Neural cell (in vitro differentiated cells): ENCODE measurements around the gene PHLPP1. TPM values are rescaled to one million over a fixed set of nuclear protein-coding genes. Genes with fewer than 3 reads are reported as not detected.

Source experiments
- H2AFZ ChIP-seq: fragments of 200-600, 300-800 bp; sonication (generic), shearing (Covaris generic); 2 replicates; pipeline ENCODE4 v1.6.0; 2014; ENCODE audit warnings: low read depth, mild to moderate bottlenecking, antibody characterized with exemption, low read length, moderate library complexity
- H3F3A ChIP-seq: fragments of 200-600 bp; shearing (Covaris generic); 2 replicates; pipeline ENCODE4 v1.6.1; 2016; ENCODE audit warnings: mild to moderate bottlenecking, moderate library complexity, mixed read lengths, antibody characterized with exemption, low read length; ENCODE audit not compliant: insufficient read depth, poor library complexity, severe bottlenecking
- H3K27ac ChIP-seq: fragments of 200-600, 300-800 bp; sonication (generic), shearing (Covaris generic); 2 replicates; pipeline ENCODE4 v1.5.1; 2014; ENCODE audit warnings: mild to moderate bottlenecking, low read length, moderate library complexity
- H3K27me3 ChIP-seq: fragments of 300-800, 200-600 bp; sonication (generic), shearing (Covaris generic); 2 replicates; pipeline ENCODE4 v1.6.0; 2014; ENCODE audit warnings: mild to moderate bottlenecking, low read depth, low read length, moderate library complexity; ENCODE audit not compliant: insufficient read depth
- H3K36me3 ChIP-seq: fragments of 300-800, 200-600 bp; sonication (generic), shearing (Covaris generic); 2 replicates; pipeline ENCODE4 v1.5.1; 2014; ENCODE audit warnings: mild to moderate bottlenecking, antibody characterized with exemption, low read length, moderate library complexity; ENCODE audit not compliant: insufficient read depth
- H3K4me2 ChIP-seq: fragments of 300-800, 200-600 bp; sonication (generic), shearing (Covaris generic); 2 replicates; pipeline ENCODE4 v1.6.0; 2014; ENCODE audit warnings: mild to moderate bottlenecking, low read length
- H3K4me3 ChIP-seq: fragments of 300-800, 200-600 bp; sonication (generic), shearing (Covaris generic); 2 replicates; pipeline ENCODE4 v1.5.1; 2014; ENCODE audit warnings: mild to moderate bottlenecking, low read length, moderate library complexity
- H3K79me2 ChIP-seq: fragments of 200-600 bp; shearing (Covaris generic); replicated peaks from 2 replicates; pipeline ENCODE4 v1.6.0; 2014; ENCODE audit warnings: mild to moderate bottlenecking, low read length, moderate library complexity; ENCODE audit not compliant: insufficient read depth
- H3K9ac ChIP-seq: fragments of 300-800, 200-600 bp; sonication (generic), shearing (Covaris generic); 2 replicates; pipeline ENCODE4 v1.6.1; 2016; ENCODE audit warnings: mild to moderate bottlenecking, low read length, mixed read lengths
- H3K9me2 ChIP-seq: fragments of 200-600 bp; shearing (Covaris generic); 2 replicates; pipeline ENCODE4 v1.6.1; 2016; ENCODE audit warnings: mild to moderate bottlenecking, low read length, mixed read lengths; ENCODE audit not compliant: insufficient read depth
- H3K9me3 ChIP-seq: fragments of 200-600, 300-800 bp; sonication (generic), shearing (Covaris generic); 2 replicates; pipeline ENCODE4 v1.6.1; 2016; ENCODE audit warnings: mild to moderate bottlenecking, mixed run types, low read length, moderate library complexity, mixed read lengths
- H4K20me1 ChIP-seq: fragments of 200-600 bp; shearing (Covaris generic); 2 replicates; pipeline ENCODE4 v1.6.1; 2016; ENCODE audit warnings: mild to moderate bottlenecking, mixed run types; ENCODE audit not compliant: insufficient read depth
- CTCF ChIP-seq: fragments of 450-650 bp; IDR thresholded peaks from 2 replicates; pipeline ENCODE4 v1.5.1; 2014; ENCODE audit warnings: antibody characterized with exemption, mild to moderate bottlenecking, moderate library complexity; ENCODE audit not compliant: poor library complexity, severe bottlenecking
- EP300 ChIP-seq: fragments of 450-650 bp; conservative IDR thresholded peaks from 2 replicates; pipeline ENCODE4 v1.6.1; 2014; ENCODE audit warnings: antibody characterized with exemption, mild to moderate bottlenecking, moderate library complexity; ENCODE audit not compliant: poor library complexity, severe bottlenecking
- EZH2 ChIP-seq: fragments of 200-600, 300-800 bp; shearing (Covaris generic), sonication (generic); IDR thresholded peaks from 2 replicates; pipeline ENCODE4 v1.6.1; 2014; ENCODE audit warnings: antibody characterized with exemption, low read length, borderline replicate concordance, mild to moderate bottlenecking; ENCODE audit not compliant: insufficient read depth, poor library complexity, severe bottlenecking
- MXI1 ChIP-seq: fragments of 450-650 bp; conservative IDR thresholded peaks from 2 replicates; pipeline ENCODE4 v1.6.1; 2014; ENCODE audit warnings: antibody characterized with exemption, mild to moderate bottlenecking; ENCODE audit not compliant: poor library complexity, severe bottlenecking
- POLR2AphosphoS5 ChIP-seq: IDR thresholded peaks from 2 replicates; pipeline ENCODE4 v1.6.1; 2012
- RAD21 ChIP-seq: fragments of 450-650 bp; conservative IDR thresholded peaks from 2 replicates; pipeline ENCODE4 v1.6.1; 2014; ENCODE audit warnings: antibody characterized with exemption, mild to moderate bottlenecking, moderate library complexity
- SMC3 ChIP-seq: fragments of 450-650 bp; conservative IDR thresholded peaks from 2 replicates; pipeline ENCODE4 v1.6.1; 2014; ENCODE audit warnings: antibody characterized with exemption, mild to moderate bottlenecking, moderate library complexity; ENCODE audit not compliant: poor library complexity
- TAF1 ChIP-seq: IDR thresholded peaks from 2 replicates; pipeline ENCODE4 v1.6.1; 2012; ENCODE audit warnings: low read depth
- polyA plus RNA-seq: library from polyadenylated mRNA; depleted of rRNA; stranded (reverse); fragments of >200 nt; gene quantifications from 2 replicates; pipeline ENCODE4 v1.2.3, GENCODE V29; 2014
- TF ChIP-seq, protein P1 (sequence below): IDR thresholded peaks from 2 replicates; pipeline ENCODE4 v1.6.1; 2012; ENCODE audit warnings: borderline replicate concordance

The PHLPP1 gene
- polyA plus RNA-seq, 1 donor from 2014 or later, result 4.5 TPM

DNA sequence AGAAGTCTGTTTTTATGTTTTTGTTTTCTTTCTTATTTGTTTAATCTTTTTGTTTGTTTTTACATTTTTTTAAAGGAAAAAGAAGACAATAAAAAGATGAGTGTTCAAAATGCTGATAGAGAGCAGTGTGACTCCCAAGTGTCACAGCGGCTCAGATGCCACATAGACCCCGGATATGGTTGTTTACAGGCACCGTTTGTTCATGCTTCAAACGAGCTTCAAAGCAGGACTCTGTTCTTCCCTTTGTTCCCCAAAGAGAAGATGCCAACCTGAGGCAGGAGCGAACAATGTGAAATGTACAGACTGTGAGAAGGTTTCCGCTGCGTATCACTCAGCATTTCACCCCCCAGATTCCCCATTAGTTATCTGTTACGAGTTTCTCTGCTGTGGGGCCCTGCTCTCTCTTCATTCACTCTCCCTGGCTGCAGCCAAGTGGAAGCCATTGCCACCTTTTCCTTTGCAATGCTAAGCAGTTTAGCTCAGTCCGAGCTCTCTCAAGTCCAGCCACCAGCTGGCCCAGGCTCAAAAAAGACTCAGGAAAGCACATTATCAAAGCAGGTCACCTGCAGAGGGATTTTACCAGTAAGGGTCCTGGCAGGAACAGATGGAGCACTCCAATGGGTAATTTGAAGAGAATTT is 36.4 kb upstream of the PHLPP1 start:
- H3K4me2 ChIP-seq, result no peak overlapping the region
- no peaks in the 10 kb centered on the region for H3F3A ChIP-seq
- no peaks in the 10 kb centered on the region for H3K27me3 ChIP-seq
- no peak overlapping the region for H3K9ac ChIP-seq
- no peaks in the 10 kb centered on the region for H3K79me2 ChIP-seq
- no peaks in the 10 kb centered on the region for H3K9me2 ChIP-seq
- H3K9me3 ChIP-seq, result no peaks in the 10 kb centered on the region
- no peak for TF ChIP-seq TAF1
- TF ChIP-seq RAD21, result no peak
- no peak for TF ChIP-seq EZH2
- no peak for TF ChIP-seq POLR2AphosphoS5
- no peaks in the 10 kb centered on the region for H4K20me1 ChIP-seq
- no peaks in the 10 kb centered on the region for H3K36me3 ChIP-seq
- no peak overlapping the region for H3K27ac ChIP-seq
- no peak overlapping the region for H2AFZ ChIP-seq
- no peak overlapping the region for H3K4me3 ChIP-seq

GRCh38 chr18:62682371-62682770 is 33.0 kb upstream of the PHLPP1 start:
- peak overlapping the region; percentile 22 for H3K4me2 ChIP-seq
- H3K27ac ChIP-seq, result peak overlapping the region; percentile 26
- H3K9me3 ChIP-seq, result peaks cover 3% of the 10 kb centered on the region
- H3K36me3 ChIP-seq, result no peaks in the 10 kb centered on the region
- H3K27me3 ChIP-seq, result no peaks in the 10 kb centered on the region
- H4K20me1 ChIP-seq, result no peaks in the 10 kb centered on the region
- no peak overlapping the region for H2AFZ ChIP-seq
- TF ChIP-seq EP300, result peak; percentile 17
- no peak for TF ChIP-seq RAD21
- TF ChIP-seq EZH2, result no peak
- no peaks in the 10 kb centered on the region for H3K9me2 ChIP-seq
- H3F3A ChIP-seq, result no peaks in the 10 kb centered on the region
- peak overlapping the region; percentile 53 for H3K4me3 ChIP-seq
- peak overlapping the region; percentile 2 for H3K9ac ChIP-seq
- no peaks in the 10 kb centered on the region for H3K79me2 ChIP-seq

DNA sequence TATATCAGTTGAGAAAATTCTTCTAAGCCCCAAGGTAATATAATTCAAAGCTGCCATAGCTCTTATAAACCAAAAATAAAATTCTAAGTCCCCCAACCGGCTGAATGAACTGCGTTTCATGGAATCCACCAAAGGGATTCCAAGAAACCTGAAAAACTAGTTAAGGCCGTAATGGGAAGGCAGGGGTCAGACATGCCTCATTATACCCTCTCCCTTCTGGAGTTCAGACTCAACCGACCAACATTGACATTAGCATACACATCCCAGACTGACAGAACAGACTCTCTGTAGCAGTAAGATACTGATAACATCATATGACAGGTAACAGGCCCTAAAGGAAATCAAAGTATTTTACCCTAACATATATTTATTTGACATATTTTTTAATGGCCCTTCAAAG is 31.4 kb upstream of the PHLPP1 start:
- Histone ChIP-seq H3K9me3 (peaks cover 8% of the 10 kb centered on the region), H3K27ac (no peak overlapping the region), H3K4me3 (no peak overlapping the region), H4K20me1 (no peaks in the 10 kb centered on the region), H3K27me3 (no peaks in the 10 kb centered on the region), H3F3A (no peaks in the 10 kb centered on the region), H3K36me3 (no peaks in the 10 kb centered on the region), H3K4me2 (no peak overlapping the region), H3K9me2 (no peaks in the 10 kb centered on the region), H3K79me2 (no peaks in the 10 kb centered on the region), H2AFZ (no peak overlapping the region), H3K9ac (no peak overlapping the region)
- TF ChIP-seq, protein P1, sequence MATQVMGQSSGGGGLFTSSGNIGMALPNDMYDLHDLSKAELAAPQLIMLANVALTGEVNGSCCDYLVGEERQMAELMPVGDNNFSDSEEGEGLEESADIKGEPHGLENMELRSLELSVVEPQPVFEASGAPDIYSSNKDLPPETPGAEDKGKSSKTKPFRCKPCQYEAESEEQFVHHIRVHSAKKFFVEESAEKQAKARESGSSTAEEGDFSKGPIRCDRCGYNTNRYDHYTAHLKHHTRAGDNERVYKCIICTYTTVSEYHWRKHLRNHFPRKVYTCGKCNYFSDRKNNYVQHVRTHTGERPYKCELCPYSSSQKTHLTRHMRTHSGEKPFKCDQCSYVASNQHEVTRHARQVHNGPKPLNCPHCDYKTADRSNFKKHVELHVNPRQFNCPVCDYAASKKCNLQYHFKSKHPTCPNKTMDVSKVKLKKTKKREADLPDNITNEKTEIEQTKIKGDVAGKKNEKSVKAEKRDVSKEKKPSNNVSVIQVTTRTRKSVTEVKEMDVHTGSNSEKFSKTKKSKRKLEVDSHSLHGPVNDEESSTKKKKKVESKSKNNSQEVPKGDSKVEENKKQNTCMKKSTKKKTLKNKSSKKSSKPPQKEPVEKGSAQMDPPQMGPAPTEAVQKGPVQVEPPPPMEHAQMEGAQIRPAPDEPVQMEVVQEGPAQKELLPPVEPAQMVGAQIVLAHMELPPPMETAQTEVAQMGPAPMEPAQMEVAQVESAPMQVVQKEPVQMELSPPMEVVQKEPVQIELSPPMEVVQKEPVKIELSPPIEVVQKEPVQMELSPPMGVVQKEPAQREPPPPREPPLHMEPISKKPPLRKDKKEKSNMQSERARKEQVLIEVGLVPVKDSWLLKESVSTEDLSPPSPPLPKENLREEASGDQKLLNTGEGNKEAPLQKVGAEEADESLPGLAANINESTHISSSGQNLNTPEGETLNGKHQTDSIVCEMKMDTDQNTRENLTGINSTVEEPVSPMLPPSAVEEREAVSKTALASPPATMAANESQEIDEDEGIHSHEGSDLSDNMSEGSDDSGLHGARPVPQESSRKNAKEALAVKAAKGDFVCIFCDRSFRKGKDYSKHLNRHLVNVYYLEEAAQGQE, result no peak
- no peak for TF ChIP-seq TAF1
- TF ChIP-seq POLR2AphosphoS5, result no peak
- no peak for TF ChIP-seq RAD21
- no peak for TF ChIP-seq EZH2
- TF ChIP-seq CTCF, result no peak
- no peak for TF ChIP-seq SMC3
- no peak for TF ChIP-seq MXI1
- no peak for TF ChIP-seq EP300
